Measurements from ENCODE around the gene RELA.

Gene RELA

DNA sequence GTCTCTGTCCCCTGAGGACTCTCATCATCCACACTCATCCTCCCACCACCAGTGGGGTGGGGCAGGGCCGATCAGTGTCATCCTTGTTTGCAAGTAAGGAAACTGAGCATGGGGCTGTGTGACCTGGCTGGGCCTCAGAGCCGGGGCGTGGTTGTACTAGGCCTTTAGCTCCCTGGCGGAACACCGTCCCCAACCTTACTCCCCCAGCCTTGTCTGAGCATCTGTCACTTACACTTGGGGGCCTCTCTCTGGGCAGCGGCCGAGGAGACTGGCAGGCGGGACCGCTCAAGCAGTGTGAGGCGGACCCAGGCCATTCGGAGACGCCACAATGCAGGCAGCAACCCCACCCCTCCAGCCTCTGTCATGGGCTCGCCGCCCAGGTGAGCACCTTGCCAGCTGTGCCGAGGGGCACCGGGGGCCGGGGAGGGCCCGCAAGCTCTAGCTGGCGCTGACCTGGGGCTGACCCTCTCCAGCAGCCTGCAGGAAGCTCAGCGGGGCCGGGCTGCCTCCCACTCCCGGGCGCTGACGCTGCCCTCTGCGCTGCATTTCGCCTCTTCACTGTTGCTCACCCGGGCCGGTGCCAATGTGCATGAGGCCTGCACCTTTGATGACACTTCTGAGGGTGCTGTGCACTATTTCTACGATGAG is 43.3 kb downstream of the RELA start:
- TF ChIP-seq, protein P1, sequence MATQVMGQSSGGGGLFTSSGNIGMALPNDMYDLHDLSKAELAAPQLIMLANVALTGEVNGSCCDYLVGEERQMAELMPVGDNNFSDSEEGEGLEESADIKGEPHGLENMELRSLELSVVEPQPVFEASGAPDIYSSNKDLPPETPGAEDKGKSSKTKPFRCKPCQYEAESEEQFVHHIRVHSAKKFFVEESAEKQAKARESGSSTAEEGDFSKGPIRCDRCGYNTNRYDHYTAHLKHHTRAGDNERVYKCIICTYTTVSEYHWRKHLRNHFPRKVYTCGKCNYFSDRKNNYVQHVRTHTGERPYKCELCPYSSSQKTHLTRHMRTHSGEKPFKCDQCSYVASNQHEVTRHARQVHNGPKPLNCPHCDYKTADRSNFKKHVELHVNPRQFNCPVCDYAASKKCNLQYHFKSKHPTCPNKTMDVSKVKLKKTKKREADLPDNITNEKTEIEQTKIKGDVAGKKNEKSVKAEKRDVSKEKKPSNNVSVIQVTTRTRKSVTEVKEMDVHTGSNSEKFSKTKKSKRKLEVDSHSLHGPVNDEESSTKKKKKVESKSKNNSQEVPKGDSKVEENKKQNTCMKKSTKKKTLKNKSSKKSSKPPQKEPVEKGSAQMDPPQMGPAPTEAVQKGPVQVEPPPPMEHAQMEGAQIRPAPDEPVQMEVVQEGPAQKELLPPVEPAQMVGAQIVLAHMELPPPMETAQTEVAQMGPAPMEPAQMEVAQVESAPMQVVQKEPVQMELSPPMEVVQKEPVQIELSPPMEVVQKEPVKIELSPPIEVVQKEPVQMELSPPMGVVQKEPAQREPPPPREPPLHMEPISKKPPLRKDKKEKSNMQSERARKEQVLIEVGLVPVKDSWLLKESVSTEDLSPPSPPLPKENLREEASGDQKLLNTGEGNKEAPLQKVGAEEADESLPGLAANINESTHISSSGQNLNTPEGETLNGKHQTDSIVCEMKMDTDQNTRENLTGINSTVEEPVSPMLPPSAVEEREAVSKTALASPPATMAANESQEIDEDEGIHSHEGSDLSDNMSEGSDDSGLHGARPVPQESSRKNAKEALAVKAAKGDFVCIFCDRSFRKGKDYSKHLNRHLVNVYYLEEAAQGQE (IDR thresholded peaks at IDR 0.05; ENCODE audit: insufficient replicate concordance, low read depth), result no peak
- TF ChIP-seq POLR2AphosphoS5 (IDR thresholded peaks at IDR 0.05; ENCODE audit: low read depth), result no peak
- TF ChIP-seq, protein P2, sequence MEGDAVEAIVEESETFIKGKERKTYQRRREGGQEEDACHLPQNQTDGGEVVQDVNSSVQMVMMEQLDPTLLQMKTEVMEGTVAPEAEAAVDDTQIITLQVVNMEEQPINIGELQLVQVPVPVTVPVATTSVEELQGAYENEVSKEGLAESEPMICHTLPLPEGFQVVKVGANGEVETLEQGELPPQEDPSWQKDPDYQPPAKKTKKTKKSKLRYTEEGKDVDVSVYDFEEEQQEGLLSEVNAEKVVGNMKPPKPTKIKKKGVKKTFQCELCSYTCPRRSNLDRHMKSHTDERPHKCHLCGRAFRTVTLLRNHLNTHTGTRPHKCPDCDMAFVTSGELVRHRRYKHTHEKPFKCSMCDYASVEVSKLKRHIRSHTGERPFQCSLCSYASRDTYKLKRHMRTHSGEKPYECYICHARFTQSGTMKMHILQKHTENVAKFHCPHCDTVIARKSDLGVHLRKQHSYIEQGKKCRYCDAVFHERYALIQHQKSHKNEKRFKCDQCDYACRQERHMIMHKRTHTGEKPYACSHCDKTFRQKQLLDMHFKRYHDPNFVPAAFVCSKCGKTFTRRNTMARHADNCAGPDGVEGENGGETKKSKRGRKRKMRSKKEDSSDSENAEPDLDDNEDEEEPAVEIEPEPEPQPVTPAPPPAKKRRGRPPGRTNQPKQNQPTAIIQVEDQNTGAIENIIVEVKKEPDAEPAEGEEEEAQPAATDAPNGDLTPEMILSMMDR (IDR thresholded peaks at IDR 0.05; ENCODE audit: insufficient read depth, low read length), result no peak
- no peak for TF ChIP-seq SPI1 (IDR thresholded peaks at IDR 0.05; ENCODE audit: borderline replicate concordance, low read depth)
- TF ChIP-seq GABPA (IDR thresholded peaks at IDR 0.05; ENCODE audit: low read depth), result no peak
- H3K4me3 ChIP-seq (replicated peaks; ENCODE audit: insufficient read depth, low read length), result no peak overlapping the region
- no peak for DNase-seq (ENCODE audit: low read depth in 1 of 2, low spot score in 1 of 2)
- no peaks in the 10 kb centered on the region for H3K27me3 ChIP-seq (ENCODE audit: insufficient read depth, poor library complexity, severe bottlenecking)
- no peak overlapping the region for H3K27ac ChIP-seq (replicated peaks)

DNA sequence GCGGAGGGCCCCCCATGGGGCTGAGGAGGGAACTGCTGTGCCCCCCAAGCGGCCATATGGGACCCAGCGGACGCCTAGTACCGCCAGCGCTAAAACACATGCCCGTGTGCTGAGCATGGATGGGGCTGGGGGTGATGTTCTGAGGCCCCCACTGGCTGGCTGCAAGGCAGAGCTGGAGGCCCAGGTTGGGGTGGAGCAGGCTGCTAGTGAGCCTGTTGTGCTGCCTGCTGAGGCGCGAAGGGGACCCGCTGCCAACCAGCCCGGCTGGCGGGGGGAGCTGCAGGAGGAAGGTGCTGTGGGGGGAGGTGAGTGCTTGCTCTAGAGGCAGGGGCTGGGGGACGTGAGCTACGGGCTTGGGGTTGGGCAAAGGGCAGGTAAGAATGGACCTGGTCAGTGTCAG is 44.0 kb downstream of the RELA start:
- no peak for TF ChIP-seq POLR2AphosphoS5 (IDR thresholded peaks at IDR 0.05; ENCODE audit: low read depth)
- TF ChIP-seq, protein P2 (IDR thresholded peaks at IDR 0.05; ENCODE audit: insufficient read depth, low read length), result no peak
- no peak for TF ChIP-seq SPI1 (IDR thresholded peaks at IDR 0.05; ENCODE audit: borderline replicate concordance, low read depth)
- TF ChIP-seq GABPA (IDR thresholded peaks at IDR 0.05; ENCODE audit: low read depth), result no peak
- TF ChIP-seq, protein P1 (IDR thresholded peaks at IDR 0.05; ENCODE audit: insufficient replicate concordance, low read depth), result no peak
- no peak for DNase-seq (ENCODE audit: low read depth in 1 of 2, low spot score in 1 of 2)
- no peak overlapping the region for H3K27ac ChIP-seq (replicated peaks)
- no peaks in the 10 kb centered on the region for H3K27me3 ChIP-seq (ENCODE audit: insufficient read depth, poor library complexity, severe bottlenecking)
- H3K4me3 ChIP-seq (replicated peaks; ENCODE audit: insufficient read depth, low read length), result no peak overlapping the region

DNA sequence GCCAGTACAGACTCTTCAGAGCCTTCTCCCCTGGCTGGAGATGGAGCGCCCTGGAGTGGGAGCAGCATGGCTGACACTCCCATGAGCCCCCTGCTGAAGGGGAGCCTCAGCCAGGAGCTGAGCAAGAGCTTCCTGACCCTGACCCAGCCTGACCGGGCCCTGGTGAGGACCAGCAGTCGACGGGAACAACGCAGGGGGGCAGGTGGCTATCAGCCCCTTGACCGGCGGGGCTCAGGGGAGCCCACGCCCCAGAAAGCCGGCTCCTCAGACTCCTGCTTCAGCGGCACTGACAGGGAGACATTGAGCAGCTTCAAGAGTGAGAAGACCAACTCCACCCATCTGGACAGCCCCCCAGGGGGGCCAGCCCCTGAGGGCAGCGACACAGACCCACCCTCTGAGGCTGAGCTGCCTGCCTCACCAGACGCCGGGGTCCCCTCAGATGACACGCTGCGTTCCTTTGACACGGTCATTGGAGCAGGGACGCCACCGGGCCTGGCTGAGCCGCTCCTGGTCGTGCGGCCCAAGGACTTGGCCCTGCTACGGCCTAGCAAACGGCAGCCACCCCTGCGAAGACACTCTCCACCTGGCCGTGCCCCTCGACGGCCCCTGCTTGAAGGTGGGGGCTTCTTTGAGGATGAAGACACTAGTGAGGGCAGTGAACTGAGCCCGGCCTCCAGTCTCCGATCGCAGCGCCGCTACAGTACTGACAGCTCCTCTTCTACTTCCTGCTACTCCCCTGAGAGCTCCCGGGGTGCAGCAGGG is 44.5 kb downstream of the RELA start:
- no peak for DNase-seq (ENCODE audit: low read depth in 1 of 2, low spot score in 1 of 2)
- no peak overlapping the region for H3K27ac ChIP-seq (replicated peaks)
- TF ChIP-seq, protein P2 (IDR thresholded peaks at IDR 0.05; ENCODE audit: insufficient read depth, low read length), result no peak
- TF ChIP-seq, protein P1 (IDR thresholded peaks at IDR 0.05; ENCODE audit: insufficient replicate concordance, low read depth), result no peak
- TF ChIP-seq GABPA (IDR thresholded peaks at IDR 0.05; ENCODE audit: low read depth) (no peak), SPI1 (IDR thresholded peaks at IDR 0.05; ENCODE audit: borderline replicate concordance, low read depth) (no peak), POLR2AphosphoS5 (IDR thresholded peaks at IDR 0.05; ENCODE audit: low read depth) (no peak)
- H3K4me3 ChIP-seq (replicated peaks; ENCODE audit: insufficient read depth, low read length), result no peak overlapping the region
- no peaks in the 10 kb centered on the region for H3K27me3 ChIP-seq (ENCODE audit: insufficient read depth, poor library complexity, severe bottlenecking)

Data from HL-60 (cell line).